HG03575 (cell line): ENCODE measurements around the gene CYP1A2.

Experiments
- ATAC-seq: cut with Tn5 transposase; IDR thresholded peaks from one replicate; pipeline ENCODE4 v1.9.1; 2021; ENCODE audit not compliant: unreplicated experiment, insufficient number of reproducible peaks, low FRiP score; ENCODE audit errors: extremely low read depth

The CYP1A2 gene

GRCh38 chr15:74773329-74773728, 24.7 kb downstream of the CYP1A2 start:
- no peak for ATAC-seq

GRCh38 chr15:74773731-74774252, 25.1 kb downstream of the CYP1A2 start:
- no peak for ATAC-seq

DNA sequence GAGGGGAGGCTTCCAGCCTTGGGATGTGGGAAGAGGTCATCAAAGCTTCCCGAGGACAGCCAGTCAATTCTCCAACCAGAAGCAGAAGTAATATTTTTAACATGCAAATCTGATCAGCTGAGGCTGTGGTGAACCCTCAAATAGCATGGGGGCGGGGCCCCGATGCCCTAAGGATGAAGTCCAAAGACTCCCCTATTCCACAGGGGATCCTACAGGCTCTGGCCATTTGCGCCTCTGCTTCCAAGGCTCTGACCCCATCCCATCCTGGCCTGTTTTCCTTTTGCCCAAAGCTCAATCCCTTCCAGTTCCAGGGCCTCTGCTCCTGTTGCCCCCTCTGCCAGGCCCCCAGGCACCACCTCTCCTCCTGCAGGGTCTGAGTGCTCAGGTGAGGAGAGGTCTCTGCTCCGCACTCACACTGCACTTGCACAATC, 26.5 kb downstream of the CYP1A2 start:
- no peak for ATAC-seq

DNA sequence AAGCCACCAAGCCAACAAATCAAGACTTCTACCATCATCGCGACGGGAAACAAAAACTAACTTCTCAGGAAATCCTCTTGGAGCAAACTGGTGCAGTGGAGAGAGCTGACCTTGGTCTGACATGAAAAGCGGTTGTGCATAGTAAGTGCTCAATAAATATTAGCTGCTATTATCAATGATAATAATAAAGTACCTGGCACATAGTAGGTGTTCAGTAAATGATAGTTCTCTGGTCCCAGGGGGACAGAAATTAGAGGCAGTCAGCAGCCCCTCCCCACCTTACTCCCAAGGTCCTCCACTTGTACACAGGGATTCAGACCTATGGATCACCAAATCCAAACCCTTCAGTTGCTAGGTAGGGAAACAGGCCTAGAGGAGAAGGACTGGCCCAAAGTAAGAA, 27.2 kb downstream of the CYP1A2 start:
- ATAC-seq: no peak

- no peak for ATAC-seq
These were observed 28.4 kb downstream of the CYP1A2 start for GRCh38 chr15:74776821-74777768.

DNA sequence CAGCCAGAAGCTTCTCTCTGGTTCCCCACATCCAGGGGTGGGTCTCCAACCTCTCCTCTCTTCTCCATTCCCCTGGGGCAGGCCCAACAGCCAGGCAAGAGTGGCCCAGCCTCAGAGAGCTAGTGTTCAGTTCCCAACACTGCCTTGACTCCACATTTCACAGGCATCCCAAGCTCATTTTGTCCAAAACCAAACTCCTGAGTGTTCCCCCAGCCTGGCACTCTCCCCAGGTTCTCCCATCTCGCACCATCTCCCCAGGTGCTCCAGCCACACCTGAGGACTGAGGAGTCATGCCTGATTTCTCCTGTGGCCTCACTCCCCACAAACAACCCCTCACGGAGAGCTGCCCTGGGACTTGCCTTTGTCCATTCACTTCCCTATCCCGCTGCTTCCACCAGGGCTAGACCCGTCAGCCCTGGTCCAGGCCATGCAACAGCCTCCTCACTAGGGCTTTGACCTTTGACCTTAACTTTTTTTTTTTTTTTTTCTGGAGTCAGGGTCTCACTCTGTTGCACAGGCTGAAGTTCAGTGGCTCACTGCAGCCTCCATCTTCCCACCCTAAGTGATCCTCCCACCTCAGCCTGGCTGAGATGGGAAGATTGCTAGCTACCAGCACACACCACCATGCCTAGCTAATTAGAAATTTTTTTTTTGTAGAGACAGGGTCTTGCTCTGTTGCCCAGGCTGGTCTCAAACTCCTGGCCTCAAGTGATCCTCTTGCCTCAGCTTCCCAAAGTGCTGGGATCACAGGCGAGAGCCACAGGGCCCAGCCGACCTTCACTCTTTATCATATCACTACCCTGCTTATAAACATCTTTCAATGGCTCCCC, 29.3 kb downstream of the CYP1A2 start:
- no peak for ATAC-seq

- no peak for ATAC-seq
These were observed 29.9 kb downstream of the CYP1A2 start for GRCh38 chr15:74778599-74778970.

GRCh38 chr15:74779162-74779648, 30.6 kb downstream of the CYP1A2 start:
- ATAC-seq: no peak

GRCh38 chr15:74780523-74781430, 32.1 kb downstream of the CYP1A2 start:
- no peak for ATAC-seq

DNA sequence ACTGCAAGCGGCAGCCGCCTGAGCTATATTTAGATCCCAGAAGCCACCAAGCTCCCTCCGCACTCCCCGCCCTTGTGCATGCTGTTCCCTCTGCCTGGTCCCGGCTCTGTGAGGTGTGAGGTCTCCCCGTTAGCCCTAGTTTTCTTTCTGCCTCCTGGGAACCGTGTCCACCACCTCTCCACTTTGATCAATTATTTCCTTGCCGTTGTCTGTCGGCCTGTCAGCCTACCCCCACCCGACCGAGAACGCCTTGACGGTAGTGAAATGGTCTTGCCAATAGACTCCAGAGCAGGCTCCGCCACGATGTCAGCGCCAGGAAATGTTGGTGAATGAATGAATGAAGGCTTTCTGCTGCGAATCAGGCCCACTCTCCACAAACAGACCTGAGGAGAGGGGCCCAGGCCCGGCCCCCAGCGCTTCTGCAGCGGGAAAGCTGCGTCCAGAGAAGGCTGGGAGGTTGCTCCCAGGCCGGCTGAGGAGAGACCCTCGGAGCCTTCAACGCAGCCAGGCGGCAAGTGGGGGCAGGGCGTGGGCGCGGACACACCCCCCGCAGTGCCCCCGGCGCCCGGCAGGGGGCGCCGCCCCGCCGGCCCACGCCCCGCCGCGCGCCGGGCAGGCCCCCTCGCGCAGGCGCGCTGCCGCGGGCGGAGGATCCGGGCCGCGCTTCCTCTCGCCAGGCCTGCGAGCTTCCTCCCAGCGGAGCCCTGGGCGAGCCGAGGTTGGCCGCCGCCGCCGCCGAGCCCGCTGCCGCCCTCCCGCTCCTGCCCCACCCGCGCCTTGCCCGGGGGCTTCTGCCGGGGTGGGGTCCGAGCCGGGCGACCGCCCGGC, 33.0 kb downstream of the CYP1A2 start, which contains the start of gene CSK:
Gene CSK (plus strand): TSS at position 650 of the 828 bp plus-strand sequence. CDS start 16,218 bp downstream, outside the sequence.
- no peak for ATAC-seq

- no peak for ATAC-seq
These were observed 33.8 kb downstream of the CYP1A2 start for GRCh38 chr15:74782259-74783071.

DNA sequence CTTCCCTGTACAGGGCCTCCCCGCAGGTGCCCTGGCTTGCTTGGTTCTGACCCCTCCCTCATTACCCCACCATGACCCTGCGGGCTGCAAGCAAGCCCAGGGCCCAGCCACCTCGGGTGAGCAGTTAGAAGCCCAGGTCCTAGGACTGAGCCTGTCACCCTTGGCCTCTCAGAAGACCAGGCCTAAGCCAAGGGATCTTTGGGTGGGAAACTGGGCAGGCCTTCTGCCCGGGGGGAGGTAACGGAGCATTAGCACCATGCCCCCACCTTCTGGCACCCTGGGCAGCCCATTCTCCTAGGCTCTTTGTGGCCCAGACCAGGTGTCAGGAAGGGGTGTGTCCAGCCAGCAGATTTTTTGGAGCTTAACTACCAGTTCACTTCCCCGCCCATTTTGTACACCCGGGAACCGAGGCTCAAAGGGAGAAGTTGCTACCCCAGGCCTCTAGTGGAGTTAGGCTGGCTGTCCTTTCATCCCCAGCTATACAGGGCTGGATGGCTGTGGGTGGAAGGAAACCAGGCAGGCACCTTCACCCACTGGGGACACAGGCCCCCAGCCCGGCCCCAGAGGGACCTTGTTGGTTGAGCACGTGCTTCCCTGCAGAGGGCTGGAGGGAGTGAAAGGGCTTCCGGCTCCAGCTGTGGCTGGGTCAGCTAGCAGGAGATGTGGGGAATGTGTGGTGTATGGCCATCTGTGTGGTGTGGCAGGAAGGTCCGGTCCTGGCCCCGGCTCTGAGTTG, 34.6 kb downstream of the CYP1A2 start:
- no peak for ATAC-seq

GRCh38 chr15:74783808-74784175, 35.1 kb downstream of the CYP1A2 start:
- ATAC-seq: no peak

DNA sequence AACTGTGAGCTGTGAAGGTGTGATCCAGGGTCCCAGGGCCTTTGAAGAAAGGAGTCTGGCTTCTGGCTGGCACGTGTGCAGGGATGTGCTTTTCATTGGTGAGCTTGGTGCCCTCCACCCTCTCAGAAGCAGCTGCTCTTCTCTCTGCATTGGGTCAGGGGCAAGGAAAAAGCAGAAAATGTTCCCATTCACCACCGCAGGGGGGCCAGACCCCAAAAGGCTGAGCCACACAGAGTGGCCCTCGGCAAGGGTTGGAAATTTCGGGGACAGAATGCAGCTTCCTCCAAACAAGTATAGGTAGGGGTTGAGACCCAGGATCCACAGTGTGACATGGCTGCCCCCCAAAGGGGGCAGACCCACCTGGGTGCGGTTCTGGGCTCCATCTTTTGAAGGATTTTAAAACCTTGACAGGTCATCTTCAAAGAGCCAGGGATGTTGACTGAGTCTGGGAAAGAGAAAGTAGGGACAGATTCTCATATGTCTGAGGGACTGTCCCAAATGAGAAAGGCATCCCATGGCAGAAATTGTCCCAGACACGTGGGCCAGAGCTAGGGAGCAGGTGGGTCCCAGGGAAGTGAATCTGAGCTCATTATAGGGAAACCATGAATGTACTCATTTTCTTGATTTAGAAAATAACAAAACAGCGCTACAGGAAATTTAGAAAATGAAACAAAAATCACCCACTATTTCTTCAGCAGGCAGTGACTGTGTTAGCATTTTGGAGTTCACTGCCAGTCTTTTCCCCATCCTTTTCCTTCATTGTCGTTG, 36.0 kb downstream of the CYP1A2 start:
- ATAC-seq: no peak

DNA sequence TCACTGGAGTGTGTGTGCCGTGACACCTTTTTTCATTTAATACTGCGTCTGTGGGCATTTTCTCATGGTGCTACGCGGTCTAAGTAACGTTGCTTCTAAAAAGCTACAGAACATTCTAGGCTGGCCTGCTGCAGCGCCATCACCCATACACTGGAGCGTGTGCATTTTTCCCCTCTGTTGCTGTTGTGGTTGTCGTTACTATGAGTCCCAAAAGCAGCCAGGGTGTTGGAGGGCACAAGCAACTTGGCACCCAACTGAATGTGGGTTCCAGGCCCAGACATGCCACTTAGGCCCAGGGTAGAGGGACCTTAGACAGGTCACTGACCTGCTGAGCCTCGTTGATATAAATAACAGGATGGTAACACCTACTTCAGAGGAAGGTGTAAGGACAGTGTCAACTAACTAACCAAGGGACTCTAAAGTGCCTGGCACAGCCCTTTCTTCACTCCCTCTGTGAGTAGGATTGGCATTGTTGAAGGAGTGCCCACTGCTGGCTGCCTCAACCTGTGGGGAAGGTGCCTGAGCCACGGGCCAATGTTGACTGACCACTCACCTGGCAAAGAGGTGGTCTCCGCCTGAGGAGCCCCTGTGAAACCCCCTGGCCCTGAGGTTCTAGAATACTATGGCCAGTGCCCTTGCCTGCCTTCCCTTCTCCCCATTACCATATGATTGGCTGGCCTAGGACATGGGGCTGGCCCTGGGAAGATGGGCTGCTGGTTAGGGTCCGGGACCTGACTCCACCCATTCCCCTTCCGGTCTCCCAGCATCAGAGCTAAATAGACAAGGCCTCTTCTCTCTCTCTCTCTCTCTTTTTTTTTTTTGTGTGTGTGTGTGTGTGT, 36.8 kb downstream of the CYP1A2 start:
- no peak for ATAC-seq
